Neural cell (in vitro differentiated cells): ENCODE data around the gene GAL. TPM values are rescaled to one million over a fixed set of nuclear protein-coding genes. Genes with fewer than 3 reads are reported as not detected.

Experiments
- H2AFZ ChIP-seq: fragments of 200-600, 300-800 bp; sonication (generic), shearing (Covaris generic); 2 replicates; pipeline ENCODE4 v1.6.0; 2014; ENCODE audit warnings: low read depth, mild to moderate bottlenecking, antibody characterized with exemption, low read length, moderate library complexity
- H3F3A ChIP-seq: fragments of 200-600 bp; shearing (Covaris generic); 2 replicates; pipeline ENCODE4 v1.6.1; 2016; ENCODE audit warnings: mild to moderate bottlenecking, moderate library complexity, mixed read lengths, antibody characterized with exemption, low read length; ENCODE audit not compliant: insufficient read depth, poor library complexity, severe bottlenecking
- H3K27ac ChIP-seq: fragments of 200-600, 300-800 bp; sonication (generic), shearing (Covaris generic); 2 replicates; pipeline ENCODE4 v1.5.1; 2014; ENCODE audit warnings: mild to moderate bottlenecking, low read length, moderate library complexity
- H3K27me3 ChIP-seq: fragments of 300-800, 200-600 bp; sonication (generic), shearing (Covaris generic); 2 replicates; pipeline ENCODE4 v1.6.0; 2014; ENCODE audit warnings: mild to moderate bottlenecking, low read depth, low read length, moderate library complexity; ENCODE audit not compliant: insufficient read depth
- H3K36me3 ChIP-seq: fragments of 300-800, 200-600 bp; sonication (generic), shearing (Covaris generic); 2 replicates; pipeline ENCODE4 v1.5.1; 2014; ENCODE audit warnings: mild to moderate bottlenecking, antibody characterized with exemption, low read length, moderate library complexity; ENCODE audit not compliant: insufficient read depth
- H3K4me2 ChIP-seq: fragments of 300-800, 200-600 bp; sonication (generic), shearing (Covaris generic); 2 replicates; pipeline ENCODE4 v1.6.0; 2014; ENCODE audit warnings: mild to moderate bottlenecking, low read length
- H3K4me3 ChIP-seq: fragments of 300-800, 200-600 bp; sonication (generic), shearing (Covaris generic); 2 replicates; pipeline ENCODE4 v1.5.1; 2014; ENCODE audit warnings: mild to moderate bottlenecking, low read length, moderate library complexity
- H3K79me2 ChIP-seq: fragments of 200-600 bp; shearing (Covaris generic); replicated peaks from 2 replicates; pipeline ENCODE4 v1.6.0; 2014; ENCODE audit warnings: mild to moderate bottlenecking, low read length, moderate library complexity; ENCODE audit not compliant: insufficient read depth
- H3K9ac ChIP-seq: fragments of 300-800, 200-600 bp; sonication (generic), shearing (Covaris generic); 2 replicates; pipeline ENCODE4 v1.6.1; 2016; ENCODE audit warnings: mild to moderate bottlenecking, low read length, mixed read lengths
- H3K9me2 ChIP-seq: fragments of 200-600 bp; shearing (Covaris generic); 2 replicates; pipeline ENCODE4 v1.6.1; 2016; ENCODE audit warnings: mild to moderate bottlenecking, low read length, mixed read lengths; ENCODE audit not compliant: insufficient read depth
- H3K9me3 ChIP-seq: fragments of 200-600, 300-800 bp; sonication (generic), shearing (Covaris generic); 2 replicates; pipeline ENCODE4 v1.6.1; 2016; ENCODE audit warnings: mild to moderate bottlenecking, mixed run types, low read length, moderate library complexity, mixed read lengths
- H4K20me1 ChIP-seq: fragments of 200-600 bp; shearing (Covaris generic); 2 replicates; pipeline ENCODE4 v1.6.1; 2016; ENCODE audit warnings: mild to moderate bottlenecking, mixed run types; ENCODE audit not compliant: insufficient read depth
- EP300 ChIP-seq: fragments of 450-650 bp; conservative IDR thresholded peaks from 2 replicates; pipeline ENCODE4 v1.6.1; 2014; ENCODE audit warnings: antibody characterized with exemption, mild to moderate bottlenecking, moderate library complexity; ENCODE audit not compliant: poor library complexity, severe bottlenecking
- EZH2 ChIP-seq: fragments of 200-600, 300-800 bp; shearing (Covaris generic), sonication (generic); IDR thresholded peaks from 2 replicates; pipeline ENCODE4 v1.6.1; 2014; ENCODE audit warnings: antibody characterized with exemption, low read length, borderline replicate concordance, mild to moderate bottlenecking; ENCODE audit not compliant: insufficient read depth, poor library complexity, severe bottlenecking
- MXI1 ChIP-seq: fragments of 450-650 bp; conservative IDR thresholded peaks from 2 replicates; pipeline ENCODE4 v1.6.1; 2014; ENCODE audit warnings: antibody characterized with exemption, mild to moderate bottlenecking; ENCODE audit not compliant: poor library complexity, severe bottlenecking
- POLR2AphosphoS5 ChIP-seq: IDR thresholded peaks from 2 replicates; pipeline ENCODE4 v1.6.1; 2012
- RAD21 ChIP-seq: fragments of 450-650 bp; conservative IDR thresholded peaks from 2 replicates; pipeline ENCODE4 v1.6.1; 2014; ENCODE audit warnings: antibody characterized with exemption, mild to moderate bottlenecking, moderate library complexity
- SMC3 ChIP-seq: fragments of 450-650 bp; conservative IDR thresholded peaks from 2 replicates; pipeline ENCODE4 v1.6.1; 2014; ENCODE audit warnings: antibody characterized with exemption, mild to moderate bottlenecking, moderate library complexity; ENCODE audit not compliant: poor library complexity
- TAF1 ChIP-seq: IDR thresholded peaks from 2 replicates; pipeline ENCODE4 v1.6.1; 2012; ENCODE audit warnings: low read depth
- polyA plus RNA-seq: library from polyadenylated mRNA; depleted of rRNA; stranded (reverse); fragments of >200 nt; gene quantifications from 2 replicates; pipeline ENCODE4 v1.2.3, GENCODE V29; 2014
- TF ChIP-seq, protein P1 (sequence below): IDR thresholded peaks from 2 replicates; pipeline ENCODE4 v1.6.1; 2012; ENCODE audit warnings: borderline replicate concordance
- TF ChIP-seq, protein P2 (sequence below): fragments of 450-650 bp; IDR thresholded peaks from 2 replicates; pipeline ENCODE4 v1.5.1; 2014; ENCODE audit warnings: antibody characterized with exemption, mild to moderate bottlenecking, moderate library complexity; ENCODE audit not compliant: poor library complexity, severe bottlenecking

The GAL gene
- polyA plus RNA-seq, 1 donor from 2014 or later: 2.1 TPM

DNA sequence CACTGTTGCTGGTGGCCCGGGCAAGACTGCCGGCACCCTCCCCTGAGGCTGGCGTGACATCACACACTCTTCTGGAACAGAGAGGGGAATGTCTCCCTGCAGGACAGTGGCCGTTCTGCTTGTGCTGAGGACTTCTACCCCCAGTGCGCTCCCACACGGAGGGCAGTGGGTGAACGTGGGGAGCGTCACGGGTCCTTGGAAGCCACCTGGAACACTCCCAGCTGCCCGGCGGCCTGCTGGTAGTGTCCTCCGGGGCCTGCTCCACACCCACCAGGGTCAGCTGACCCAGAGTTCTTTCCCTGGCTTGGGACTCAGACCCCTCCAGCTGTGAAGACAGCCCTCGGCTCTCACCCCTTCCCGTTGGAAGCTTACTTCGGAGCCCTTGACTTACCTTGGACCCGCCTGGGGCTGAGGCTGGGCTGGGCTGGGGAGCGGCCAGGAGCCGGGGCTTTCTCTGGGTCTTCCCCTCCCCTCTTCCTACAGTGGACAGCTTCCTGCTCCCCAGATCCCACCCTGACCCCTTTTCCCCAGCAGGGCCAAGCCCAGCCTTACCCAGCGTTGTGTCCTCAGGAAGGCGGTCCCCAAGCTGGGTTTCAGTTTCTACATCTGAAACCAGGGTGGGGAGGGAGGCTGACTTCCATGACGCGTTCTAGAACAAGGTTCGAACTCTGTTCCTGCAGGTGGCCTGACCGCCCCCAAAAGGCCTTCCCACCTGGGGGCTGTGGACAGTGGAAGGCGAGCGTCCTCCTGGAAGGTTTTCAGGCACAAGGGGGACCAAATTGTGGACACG, 14.8 kb upstream of the GAL start:
- no peaks in the 10 kb centered on the region for H3K79me2 ChIP-seq
- no peaks in the 10 kb centered on the region for H4K20me1 ChIP-seq
- H3K4me2 ChIP-seq: no peak overlapping the region
- no peak overlapping the region for H3K27ac ChIP-seq
- no peaks in the 10 kb centered on the region for H3K9me3 ChIP-seq
- H3K27me3 ChIP-seq: no peaks in the 10 kb centered on the region
- H3K4me3 ChIP-seq: no peak overlapping the region
- no peaks in the 10 kb centered on the region for H3K9me2 ChIP-seq
- no peak for TF ChIP-seq TAF1
- no peak for TF ChIP-seq MXI1
- no peak for TF ChIP-seq EZH2
- TF ChIP-seq, protein P1, sequence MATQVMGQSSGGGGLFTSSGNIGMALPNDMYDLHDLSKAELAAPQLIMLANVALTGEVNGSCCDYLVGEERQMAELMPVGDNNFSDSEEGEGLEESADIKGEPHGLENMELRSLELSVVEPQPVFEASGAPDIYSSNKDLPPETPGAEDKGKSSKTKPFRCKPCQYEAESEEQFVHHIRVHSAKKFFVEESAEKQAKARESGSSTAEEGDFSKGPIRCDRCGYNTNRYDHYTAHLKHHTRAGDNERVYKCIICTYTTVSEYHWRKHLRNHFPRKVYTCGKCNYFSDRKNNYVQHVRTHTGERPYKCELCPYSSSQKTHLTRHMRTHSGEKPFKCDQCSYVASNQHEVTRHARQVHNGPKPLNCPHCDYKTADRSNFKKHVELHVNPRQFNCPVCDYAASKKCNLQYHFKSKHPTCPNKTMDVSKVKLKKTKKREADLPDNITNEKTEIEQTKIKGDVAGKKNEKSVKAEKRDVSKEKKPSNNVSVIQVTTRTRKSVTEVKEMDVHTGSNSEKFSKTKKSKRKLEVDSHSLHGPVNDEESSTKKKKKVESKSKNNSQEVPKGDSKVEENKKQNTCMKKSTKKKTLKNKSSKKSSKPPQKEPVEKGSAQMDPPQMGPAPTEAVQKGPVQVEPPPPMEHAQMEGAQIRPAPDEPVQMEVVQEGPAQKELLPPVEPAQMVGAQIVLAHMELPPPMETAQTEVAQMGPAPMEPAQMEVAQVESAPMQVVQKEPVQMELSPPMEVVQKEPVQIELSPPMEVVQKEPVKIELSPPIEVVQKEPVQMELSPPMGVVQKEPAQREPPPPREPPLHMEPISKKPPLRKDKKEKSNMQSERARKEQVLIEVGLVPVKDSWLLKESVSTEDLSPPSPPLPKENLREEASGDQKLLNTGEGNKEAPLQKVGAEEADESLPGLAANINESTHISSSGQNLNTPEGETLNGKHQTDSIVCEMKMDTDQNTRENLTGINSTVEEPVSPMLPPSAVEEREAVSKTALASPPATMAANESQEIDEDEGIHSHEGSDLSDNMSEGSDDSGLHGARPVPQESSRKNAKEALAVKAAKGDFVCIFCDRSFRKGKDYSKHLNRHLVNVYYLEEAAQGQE: no peak
- TF ChIP-seq, protein P2, sequence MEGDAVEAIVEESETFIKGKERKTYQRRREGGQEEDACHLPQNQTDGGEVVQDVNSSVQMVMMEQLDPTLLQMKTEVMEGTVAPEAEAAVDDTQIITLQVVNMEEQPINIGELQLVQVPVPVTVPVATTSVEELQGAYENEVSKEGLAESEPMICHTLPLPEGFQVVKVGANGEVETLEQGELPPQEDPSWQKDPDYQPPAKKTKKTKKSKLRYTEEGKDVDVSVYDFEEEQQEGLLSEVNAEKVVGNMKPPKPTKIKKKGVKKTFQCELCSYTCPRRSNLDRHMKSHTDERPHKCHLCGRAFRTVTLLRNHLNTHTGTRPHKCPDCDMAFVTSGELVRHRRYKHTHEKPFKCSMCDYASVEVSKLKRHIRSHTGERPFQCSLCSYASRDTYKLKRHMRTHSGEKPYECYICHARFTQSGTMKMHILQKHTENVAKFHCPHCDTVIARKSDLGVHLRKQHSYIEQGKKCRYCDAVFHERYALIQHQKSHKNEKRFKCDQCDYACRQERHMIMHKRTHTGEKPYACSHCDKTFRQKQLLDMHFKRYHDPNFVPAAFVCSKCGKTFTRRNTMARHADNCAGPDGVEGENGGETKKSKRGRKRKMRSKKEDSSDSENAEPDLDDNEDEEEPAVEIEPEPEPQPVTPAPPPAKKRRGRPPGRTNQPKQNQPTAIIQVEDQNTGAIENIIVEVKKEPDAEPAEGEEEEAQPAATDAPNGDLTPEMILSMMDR: no peak
- TF ChIP-seq SMC3: no peak
- no peak for TF ChIP-seq EP300
- TF ChIP-seq POLR2AphosphoS5: no peak
- no peak for TF ChIP-seq RAD21
- no peaks in the 10 kb centered on the region for H3F3A ChIP-seq
- no peak overlapping the region for H3K9ac ChIP-seq
- H2AFZ ChIP-seq: no peak overlapping the region
- H3K36me3 ChIP-seq: no peaks in the 10 kb centered on the region

DNA sequence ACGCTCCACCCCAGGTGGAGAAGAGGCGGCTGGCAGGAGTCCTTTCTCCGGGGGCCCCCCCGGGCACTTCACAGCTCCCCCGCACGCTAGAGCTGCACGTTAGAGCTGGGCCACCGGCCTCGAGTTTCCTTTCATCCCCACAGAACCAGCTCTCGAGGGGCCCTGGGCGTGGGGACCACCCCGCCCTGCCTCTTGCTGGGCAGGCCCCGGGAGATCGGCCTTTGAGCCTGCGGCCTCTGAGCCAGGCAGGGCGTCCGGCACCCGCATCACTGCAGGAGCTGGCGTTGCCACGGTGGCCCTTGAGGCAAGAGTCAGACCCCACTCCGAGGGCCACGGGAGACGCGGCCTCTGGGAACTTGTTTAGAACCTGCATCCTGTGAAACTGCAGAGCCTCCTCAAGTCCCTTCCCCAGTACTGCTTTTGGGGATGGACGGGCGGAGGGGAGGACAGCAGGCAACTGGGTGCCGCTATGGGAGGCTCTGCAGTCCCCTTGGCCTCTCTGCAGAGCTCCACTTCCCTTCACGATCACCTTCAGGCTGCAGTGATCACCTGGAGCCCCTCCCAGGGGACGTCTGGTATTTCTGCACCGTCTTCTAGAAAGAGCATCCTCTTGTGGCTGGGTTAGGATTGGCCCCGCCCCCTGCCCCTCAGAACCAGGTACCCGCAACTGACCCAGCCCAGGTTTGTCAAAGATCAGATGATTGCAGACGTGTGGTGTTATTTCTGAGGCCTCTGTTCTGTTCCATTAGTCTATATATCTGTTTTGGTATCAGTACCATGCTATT, 13.9 kb upstream of the GAL start:
- Histone ChIP-seq H3F3A (no peaks in the 10 kb centered on the region), H2AFZ (no peak overlapping the region), H3K36me3 (no peaks in the 10 kb centered on the region), H3K9me3 (no peaks in the 10 kb centered on the region), H3K9me2 (no peaks in the 10 kb centered on the region), H3K9ac (no peak overlapping the region), H3K4me3 (no peak overlapping the region), H4K20me1 (no peaks in the 10 kb centered on the region), H3K27ac (no peak overlapping the region), H3K79me2 (no peaks in the 10 kb centered on the region), H3K4me2 (no peak overlapping the region), H3K27me3 (no peaks in the 10 kb centered on the region)
- TF ChIP-seq, protein P1: no peak
